Psoas muscle (tissue), 8 donors: ENCODE results near the gene RIC1. TPM values are rescaled to one million over a fixed set of nuclear protein-coding genes. Genes with fewer than 3 reads are reported as not detected.
"Not testable (repeated sequence)": the region's sequence is repeated elsewhere in the genome, so short reads cannot be mapped to it uniquely, and the experiment has no call there.

Source experiments
- ATAC-seq, 4 donors: fragments of 200-7000 bp; cut with Tn5 transposase; one replicate each; pipeline ENCODE4 v1.9.1; 2020; ENCODE audit warnings: moderate library complexity in 3 of 4, mild to moderate bottlenecking in 2 of 4
- DNase-seq, 2 donors: peaks; one replicate each; pipeline ENCODE4 v3.0.0-alpha.2; 2020
- H3K27ac ChIP-seq: fragments of 200-600 bp; one replicate; pipeline ENCODE4 v1.8.0; 2022
- H3K27me3 ChIP-seq, 3 donors: fragments of 200-600 bp in 1 of 3; one replicate each; pipeline versions ENCODE4 v1.6.1 to v1.8.0; 2013 to 2022; ENCODE audit warnings: low read length in 2 of 3, mild to moderate bottlenecking in 2 of 3, moderate library complexity in 1 of 3; ENCODE audit not compliant: insufficient read depth in 3 of 3
- H3K36me3 ChIP-seq, 2 donors: fragments of 200-600 bp in 1 of 2; one replicate each; pipeline versions ENCODE4 v1.6.1 to v1.8.0; 2013 to 2022; ENCODE audit warnings: low read depth in 1 of 2, mild to moderate bottlenecking in 1 of 2, moderate library complexity in 1 of 2; ENCODE audit not compliant: insufficient read depth in 1 of 2
- H3K4me1 ChIP-seq: fragments of 200-600 bp; one replicate; pipeline ENCODE4 v1.8.0; 2022
- H3K4me3 ChIP-seq: fragments of 200-600 bp; one replicate; pipeline ENCODE4 v1.8.0; 2022; ENCODE audit warnings: mild to moderate bottlenecking
- H3K9me3 ChIP-seq: fragments of 200-600 bp; one replicate; pipeline ENCODE4 v1.8.0; 2022
- CTCF ChIP-seq: fragments of 200-600 bp; IDR thresholded peaks from one replicate; pipeline ENCODE4 v1.8.0; 2022; ENCODE audit warnings: antibody characterized with exemption
- WGBS, 3 donors: extraction: QIAGEN DNeasy Blood & Tissue Kit; methylation state at CpG; one replicate each; pipeline versions ENCODE4 v1.1.6 to v1.1.7; 2013; 5-methylcytosine and 5-hydroxymethylcytosine counted together
- intact Hi-C, 2 donors: fragments of 100-400 bp; cut with DNase I; formaldehyde crosslinking; loops; one replicate each; pipeline versions ENCODE4 v1.11.0 to v1.14.2; 2022
- long read RNA-seq, 2 donors: library from polyadenylated mRNA; unstranded; transcript quantifications; one replicate each; pipeline ENCODE4 v2.0.0, GENCODE V29; 2021
- polyA plus RNA-seq, 3 donors: library from polyadenylated mRNA; stranded (reverse); fragments of 200-250 nt; gene quantifications; one replicate each; pipeline ENCODE4 v1.2.3, GENCODE V29; 2013
- total RNA-seq, 4 donors: library from RNA; stranded (reverse); fragmentation: NEBNext Ultra II Directional in 2 of 4; extraction: Animal tissue kit (Norgen Biotek cat#: 25700) in 2 of 4; gene quantifications; one replicate each; pipeline versions ENCODE4 v1.2.1 to v1.2.4, GENCODE V29; 2021 to 2023
- donor health status: healthy with polysubstance abuse.
- donor health status: DM: no; HTN: no; CAD: no; lungs with moderate emphysema.
- donor health status: Bipolar disorder and iron deficiency.
- donor health status: healthy.
- donor health status: DM: yes; HTN: yes; CAD: no.
- donor health status: DM: no; HTN: no; CAD: no.
- donor health status: DM: no; HTN: no; CAD: no.
- donor health status: DM: yes; HTN: yes; CAD: no.

RIC1 gene, protein sequence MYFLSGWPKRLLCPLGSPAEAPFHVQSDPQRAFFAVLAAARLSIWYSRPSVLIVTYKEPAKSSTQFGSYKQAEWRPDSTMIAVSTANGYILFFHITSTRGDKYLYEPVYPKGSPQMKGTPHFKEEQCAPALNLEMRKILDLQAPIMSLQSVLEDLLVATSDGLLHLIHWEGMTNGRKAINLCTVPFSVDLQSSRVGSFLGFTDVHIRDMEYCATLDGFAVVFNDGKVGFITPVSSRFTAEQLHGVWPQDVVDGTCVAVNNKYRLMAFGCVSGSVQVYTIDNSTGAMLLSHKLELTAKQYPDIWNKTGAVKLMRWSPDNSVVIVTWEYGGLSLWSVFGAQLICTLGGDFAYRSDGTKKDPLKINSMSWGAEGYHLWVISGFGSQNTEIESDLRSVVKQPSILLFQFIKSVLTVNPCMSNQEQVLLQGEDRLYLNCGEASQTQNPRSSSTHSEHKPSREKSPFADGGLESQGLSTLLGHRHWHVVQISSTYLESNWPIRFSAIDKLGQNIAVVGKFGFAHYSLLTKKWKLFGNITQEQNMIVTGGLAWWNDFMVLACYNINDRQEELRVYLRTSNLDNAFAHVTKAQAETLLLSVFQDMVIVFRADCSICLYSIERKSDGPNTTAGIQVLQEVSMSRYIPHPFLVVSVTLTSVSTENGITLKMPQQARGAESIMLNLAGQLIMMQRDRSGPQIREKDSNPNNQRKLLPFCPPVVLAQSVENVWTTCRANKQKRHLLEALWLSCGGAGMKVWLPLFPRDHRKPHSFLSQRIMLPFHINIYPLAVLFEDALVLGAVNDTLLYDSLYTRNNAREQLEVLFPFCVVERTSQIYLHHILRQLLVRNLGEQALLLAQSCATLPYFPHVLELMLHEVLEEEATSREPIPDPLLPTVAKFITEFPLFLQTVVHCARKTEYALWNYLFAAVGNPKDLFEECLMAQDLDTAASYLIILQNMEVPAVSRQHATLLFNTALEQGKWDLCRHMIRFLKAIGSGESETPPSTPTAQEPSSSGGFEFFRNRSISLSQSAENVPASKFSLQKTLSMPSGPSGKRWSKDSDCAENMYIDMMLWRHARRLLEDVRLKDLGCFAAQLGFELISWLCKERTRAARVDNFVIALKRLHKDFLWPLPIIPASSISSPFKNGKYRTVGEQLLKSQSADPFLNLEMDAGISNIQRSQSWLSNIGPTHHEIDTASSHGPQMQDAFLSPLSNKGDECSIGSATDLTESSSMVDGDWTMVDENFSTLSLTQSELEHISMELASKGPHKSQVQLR (N-terminal part only)
- 10 to 100 TPM; 10.9 to 28.6 (median 13.8) TPM for total RNA-seq
- polyA plus RNA-seq: 10 to 100 TPM in 1 of 3 donors, 1 to 10 TPM in 2; 6.8 to 18.7 (median 8.8) TPM
- long read RNA-seq, donor 1, full-length matches to known transcripts: 4 of 9 reads
- long read RNA-seq, donor 1, partial matches to known transcripts: 2 of 9 reads
- long read RNA-seq, donor 1, other reads (novel, unspliced or antisense): 3 of 9 reads
- long read RNA-seq, donor 2, full-length matches to known transcripts: 7 of 26 reads
- long read RNA-seq, donor 2, partial matches to known transcripts: 12 of 26 reads
- long read RNA-seq, donor 2, other reads (novel, unspliced or antisense): 7 of 26 reads

- no peak for TF ChIP-seq CTCF
- Histone ChIP-seq H3K36me3 (peaks cover 0 to 4% of the 10 kb centered on the region in 2 donors), H3K4me3 (peak within 1 kb of the TSS; percentile 95), H3K27me3 (no peaks in the 10 kb centered on the region), H3K9me3 (no peaks in the 10 kb centered on the region), H3K27ac (peak within 1 kb of the TSS; percentile 96), H3K4me1 (peaks cover 47% of the 10 kb centered on the region)
- intact Hi-C loops: loop anchor here in 1 of 2 donors (10.0 kb wide), 2 partner anchors 386 to 964 kb away; partner anchors contain the start of genes PLPP6, RANBP6 and SPATA6L
- 0 to 1% (median 0%) methylated on average over 53 to 84 of the region's 84 CpGs for WGBS, 3 donors
- peak; percentile 81 to 92 (median 90) for ATAC-seq
- peak; percentile 92 to 96 for DNase-seq
These were observed at the start of gene RIC1 for GRCh38 chr9:5628530-5629311. RIC1 (plus strand) TSS chr9:5629107; CDS start chr9:5629310, 203 bp downstream.

DNA sequence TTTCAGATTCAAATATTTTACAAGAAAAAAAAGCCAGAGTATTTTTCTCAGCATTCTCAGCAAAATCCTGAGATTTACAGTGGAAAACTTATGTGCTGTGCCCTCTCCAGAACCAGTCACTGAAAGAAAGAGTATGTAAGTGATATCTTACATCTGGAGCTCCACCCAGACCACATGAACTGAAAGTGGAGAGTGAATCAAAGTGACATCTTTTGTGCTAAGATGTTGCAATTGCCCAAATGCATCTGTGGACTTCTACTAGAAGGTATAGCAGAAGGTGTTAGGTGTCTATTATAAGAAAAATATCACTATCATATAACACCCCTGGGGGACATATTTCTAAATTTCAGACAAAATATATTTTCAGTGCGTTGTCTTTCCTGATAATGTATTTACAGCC is 49.0 kb upstream of the RIC1 start:
- H3K4me3 ChIP-seq: no peak overlapping the region
- 37 to 82% (median 67%) methylated on average over 1 of the region's 1 CpG for WGBS, 3 donors
- no peaks in the 10 kb centered on the region for H3K27me3 ChIP-seq
- peaks cover 10% of the 10 kb centered on the region for H3K4me1 ChIP-seq
- no peak overlapping the region for H3K27ac ChIP-seq
- DNase-seq (no peak), ATAC-seq (peak in 1 of 4 donors; percentile 45)
- no peaks in the 10 kb centered on the region for H3K9me3 ChIP-seq
- no peaks in the 10 kb centered on the region for H3K36me3 ChIP-seq
- intact Hi-C loops: loop anchor here in 1 of 2 donors (10.0 kb wide), 1 partner anchor 65 kb away; the partner anchor contains the start of gene PDCD1LG2
- TF ChIP-seq CTCF: no peak

DNA sequence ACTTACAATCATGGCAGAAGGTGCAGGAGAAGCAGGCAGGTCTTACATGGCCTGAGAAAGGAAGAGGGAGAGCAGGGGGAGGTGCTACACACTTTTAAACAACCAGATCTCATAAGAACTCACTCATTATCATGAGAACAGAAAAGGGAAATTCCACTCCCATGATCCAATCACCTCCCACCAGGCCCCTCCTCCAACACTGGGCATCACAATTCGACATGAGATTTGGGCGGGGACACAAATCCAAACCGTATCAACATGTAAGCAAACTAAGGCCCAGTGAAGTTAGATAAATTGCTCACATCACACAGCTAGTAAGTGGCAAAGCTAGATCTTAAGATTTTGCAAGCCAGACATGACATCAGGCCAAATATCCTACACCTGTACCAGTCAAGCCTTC is 48.3 kb upstream of the RIC1 start:
- intact Hi-C loops: no loop called here
- H3K27ac ChIP-seq: no peak overlapping the region
- H3K9me3 ChIP-seq: no peaks in the 10 kb centered on the region
- ATAC-seq (no peak), DNase-seq (no peak)
- H3K27me3 ChIP-seq: no peaks in the 10 kb centered on the region
- H3K36me3 ChIP-seq: no peaks in the 10 kb centered on the region
- no peak overlapping the region for H3K4me3 ChIP-seq
- no peak for TF ChIP-seq CTCF
- H3K4me1 ChIP-seq: peaks cover 10% of the 10 kb centered on the region
- 84 to 91% (median 89%) methylated on average over 3 of the region's 3 CpGs for WGBS, 3 donors

- WGBS, 3 donors: 96 to 99% (median 99%) methylated on average over 2 of the region's 2 CpGs
- DNase-seq, H3K4me1 ChIP-seq, intact Hi-C loops, H3K27ac ChIP-seq, H3K27me3 ChIP-seq, H3K36me3 ChIP-seq, ATAC-seq, H3K4me3 ChIP-seq, H3K9me3 ChIP-seq: not testable (repeated sequence)
These were observed 47.2 kb upstream of the RIC1 start for GRCh38 chr9:5581706-5582105.
